GM19193 (cell line): ENCODE results near the gene KPNA4.
A peak's percentile ranks its signal among the peaks of the same experiment; 100 is the strongest.

Experiments
- POLR2A ChIP-seq: IDR thresholded peaks from 4 replicates; pipeline ENCODE4 v1.6.1; 2011; ENCODE audit not compliant: insufficient read depth, insufficient read length; ENCODE audit errors: extremely low read depth

KPNA4 gene, protein sequence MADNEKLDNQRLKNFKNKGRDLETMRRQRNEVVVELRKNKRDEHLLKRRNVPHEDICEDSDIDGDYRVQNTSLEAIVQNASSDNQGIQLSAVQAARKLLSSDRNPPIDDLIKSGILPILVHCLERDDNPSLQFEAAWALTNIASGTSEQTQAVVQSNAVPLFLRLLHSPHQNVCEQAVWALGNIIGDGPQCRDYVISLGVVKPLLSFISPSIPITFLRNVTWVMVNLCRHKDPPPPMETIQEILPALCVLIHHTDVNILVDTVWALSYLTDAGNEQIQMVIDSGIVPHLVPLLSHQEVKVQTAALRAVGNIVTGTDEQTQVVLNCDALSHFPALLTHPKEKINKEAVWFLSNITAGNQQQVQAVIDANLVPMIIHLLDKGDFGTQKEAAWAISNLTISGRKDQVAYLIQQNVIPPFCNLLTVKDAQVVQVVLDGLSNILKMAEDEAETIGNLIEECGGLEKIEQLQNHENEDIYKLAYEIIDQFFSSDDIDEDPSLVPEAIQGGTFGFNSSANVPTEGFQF

DNA sequence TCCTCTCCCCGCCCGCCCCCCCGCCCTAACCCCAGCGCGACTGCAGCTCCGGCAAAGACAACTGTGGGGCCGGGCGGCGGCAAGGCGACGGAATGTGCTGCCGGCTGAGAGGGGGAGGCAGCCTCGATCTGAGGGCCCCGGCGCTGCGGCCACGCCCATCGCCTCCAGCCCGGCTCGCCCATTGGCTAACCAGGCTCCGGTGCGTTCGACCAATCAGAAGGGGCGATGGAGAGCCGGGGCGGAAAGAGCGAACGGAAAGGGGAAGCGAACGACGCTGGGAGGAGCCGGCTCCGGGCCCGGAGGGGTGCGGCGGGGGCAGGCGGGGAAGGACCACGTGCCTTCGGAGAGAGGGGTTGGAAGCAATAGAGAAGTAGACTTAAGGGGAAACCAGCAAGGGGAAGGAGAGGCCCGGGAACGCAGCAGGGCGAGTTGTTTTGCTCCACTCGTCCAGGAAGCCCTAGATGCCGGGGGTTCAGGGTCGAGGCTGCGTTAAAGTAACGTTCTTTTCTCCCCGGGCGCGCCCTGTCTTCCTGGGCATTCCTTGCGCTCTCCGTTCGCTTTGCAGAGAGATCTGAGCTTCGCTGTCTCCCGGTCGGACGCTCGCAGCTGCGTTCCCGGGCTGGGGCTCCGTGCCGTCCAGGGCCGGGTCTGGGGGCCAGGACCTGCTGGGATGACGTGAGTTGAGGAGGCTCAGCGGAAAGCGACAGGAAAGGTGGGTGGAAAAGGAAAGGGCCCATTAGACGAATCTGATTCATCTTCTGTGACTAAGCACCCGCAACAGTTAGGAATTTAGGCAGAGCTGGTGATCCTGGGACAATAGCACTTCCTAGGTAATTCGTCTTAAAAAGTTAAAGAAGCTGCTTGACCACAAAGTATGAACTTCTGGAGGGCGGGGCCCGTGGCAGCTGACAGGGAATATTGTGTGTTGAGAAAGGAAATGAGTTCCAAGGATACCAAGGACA is at the start of gene KPNA4:
KPNA4 (minus strand) TSS at position 130 of the 962 bp plus-strand sequence. CDS start 289 bp downstream, outside the sequence.
- TF ChIP-seq POLR2A = peak; percentile 86

DNA sequence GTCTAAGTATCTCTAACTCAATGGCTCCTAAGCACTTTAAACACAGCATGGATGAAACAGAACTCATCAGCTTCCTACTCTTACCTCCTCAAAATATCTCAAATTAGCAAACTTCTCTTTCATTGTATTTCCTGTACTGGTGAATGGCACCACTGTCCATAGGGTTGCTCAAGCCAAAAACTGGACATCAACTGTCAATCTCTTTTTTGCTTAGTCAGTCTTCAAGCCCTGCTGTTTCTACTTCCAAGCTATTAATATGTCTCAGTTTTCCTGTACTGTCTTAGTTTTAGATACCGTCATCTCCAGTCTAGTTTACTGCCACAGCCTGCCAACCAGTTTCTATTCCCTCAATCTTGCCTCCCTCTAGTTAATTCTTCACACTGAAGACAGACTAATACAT is 48.3 kb upstream of the KPNA4 start:
- no peak for TF ChIP-seq POLR2A

DNA sequence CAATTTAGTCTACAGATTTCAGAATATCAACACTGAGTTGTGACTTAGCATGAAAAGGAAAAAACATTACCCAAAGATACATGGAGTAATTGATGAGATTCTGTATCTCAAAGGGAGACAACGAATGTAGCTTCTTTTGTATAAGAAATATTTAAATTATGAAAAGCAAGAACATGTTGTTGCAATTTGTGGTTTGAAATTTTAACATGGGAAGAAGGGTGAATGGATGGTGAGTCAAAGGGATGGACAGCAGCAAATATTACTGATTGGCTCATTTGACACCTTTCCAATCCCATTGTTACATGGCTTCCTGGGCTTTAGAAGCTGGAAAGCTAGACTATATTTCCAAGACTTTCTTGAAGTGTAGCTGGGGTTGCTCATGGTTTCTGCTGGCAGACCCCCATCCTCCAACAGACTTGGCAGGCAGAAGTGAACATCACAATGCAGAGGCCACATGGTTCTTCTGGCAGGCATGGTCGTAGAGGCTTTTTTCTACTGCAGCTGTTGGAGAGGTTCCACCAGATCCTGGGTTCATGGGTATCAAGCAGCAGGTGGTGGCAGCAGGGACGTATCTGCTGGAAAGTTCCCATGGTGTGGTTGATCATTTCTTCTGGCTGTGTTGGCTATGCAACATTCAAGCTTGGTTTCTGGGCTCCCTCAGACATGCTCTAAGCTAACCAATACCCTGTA is 47.2 kb upstream of the KPNA4 start:
- TF ChIP-seq POLR2A = no peak

DNA sequence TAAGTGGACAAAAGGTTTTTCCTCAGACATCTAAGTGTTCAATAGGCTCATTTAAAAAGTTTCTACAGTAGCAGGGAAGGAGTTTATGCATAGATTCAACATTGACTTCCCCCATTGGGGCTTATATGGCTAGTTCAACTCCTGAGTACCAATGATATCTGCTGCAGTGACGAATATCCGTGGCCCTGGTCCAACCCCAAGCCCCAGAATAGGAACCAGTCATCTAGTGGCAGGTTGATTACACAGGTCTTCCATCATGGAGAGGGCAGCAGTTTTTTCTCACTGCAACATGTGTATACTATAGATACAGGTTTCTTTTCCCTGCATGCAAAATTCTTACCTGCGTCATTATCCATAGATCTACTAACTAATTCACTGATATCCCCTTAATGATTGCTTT is 45.8 kb upstream of the KPNA4 start:
- no peak for TF ChIP-seq POLR2A

DNA sequence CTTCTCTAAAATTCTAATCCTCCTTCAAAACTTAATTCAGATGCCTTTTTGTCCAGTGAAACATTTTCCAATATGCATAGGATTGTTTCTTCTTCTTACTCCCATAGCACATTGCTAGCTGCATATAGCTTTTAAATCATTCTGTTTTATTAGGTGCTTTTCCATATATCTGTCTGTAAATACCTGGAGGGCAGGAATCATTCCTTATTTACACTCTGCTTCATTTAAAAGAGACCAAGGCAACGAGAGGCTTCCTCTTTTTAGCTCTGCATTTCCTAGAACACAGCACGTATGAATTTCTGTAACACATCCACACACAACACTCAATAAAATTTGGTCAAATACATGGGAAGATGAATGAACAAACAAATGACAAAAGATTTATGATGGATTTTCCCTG is 43.5 kb upstream of the KPNA4 start:
- no peak for TF ChIP-seq POLR2A

DNA sequence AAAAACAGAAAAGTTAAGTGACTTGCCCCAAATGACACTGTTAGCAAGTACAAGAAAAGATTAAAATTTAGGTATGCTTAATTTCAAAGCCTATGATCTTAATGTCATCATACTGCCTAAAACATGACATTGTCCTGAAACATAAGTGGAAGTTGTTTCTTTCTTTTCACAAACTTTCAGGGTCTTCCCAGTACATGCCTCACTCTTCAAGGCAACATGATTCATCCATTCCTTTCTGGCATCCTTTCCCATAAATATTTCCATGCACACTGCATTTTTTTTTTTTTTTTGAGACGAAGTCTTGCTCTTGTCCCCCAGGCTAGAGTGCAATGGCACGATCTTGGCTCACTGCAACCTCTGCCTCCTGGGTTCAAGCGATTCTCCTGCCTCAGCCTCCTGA is 42.5 kb upstream of the KPNA4 start:
- no peak for TF ChIP-seq POLR2A

DNA sequence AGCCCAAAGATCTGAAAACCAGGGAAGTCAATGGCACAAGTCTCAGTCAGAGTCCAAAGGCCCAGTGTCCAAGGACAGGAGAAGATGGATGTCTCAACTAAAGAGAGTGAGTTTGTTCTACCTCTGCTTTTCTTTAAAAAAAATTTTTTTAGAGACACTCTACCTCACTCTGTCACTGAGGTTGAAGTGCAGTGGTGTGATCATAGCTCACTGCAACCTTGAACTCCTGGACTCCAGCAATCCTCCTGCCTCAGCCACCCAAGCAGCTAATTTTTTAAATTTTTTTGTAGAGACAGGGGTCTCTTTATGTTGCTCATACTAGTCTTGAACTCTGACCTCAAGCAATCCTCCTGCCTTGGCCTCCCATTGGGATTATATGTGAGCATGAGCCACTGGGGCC is 39.9 kb upstream of the KPNA4 start:
- TF ChIP-seq POLR2A = no peak

DNA sequence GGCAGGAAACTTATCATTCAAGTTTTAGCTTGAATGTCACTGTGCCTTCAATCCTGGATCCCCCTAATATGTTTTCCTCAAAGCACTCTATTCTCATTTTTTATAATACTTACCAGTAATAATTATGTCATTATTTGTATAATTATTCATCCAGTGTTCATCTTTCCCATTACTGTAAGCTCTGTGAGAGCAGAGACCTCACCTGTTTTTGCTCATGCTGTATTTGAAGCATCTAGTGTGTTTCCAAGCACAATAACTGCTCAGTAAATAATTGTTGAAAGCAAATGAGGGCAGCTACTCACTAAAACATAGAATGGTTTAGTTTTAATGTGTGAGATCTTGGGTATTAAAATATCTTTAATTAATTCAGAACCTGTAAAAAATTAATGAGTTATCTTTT is 36.9 kb upstream of the KPNA4 start:
- TF ChIP-seq POLR2A = no peak

DNA sequence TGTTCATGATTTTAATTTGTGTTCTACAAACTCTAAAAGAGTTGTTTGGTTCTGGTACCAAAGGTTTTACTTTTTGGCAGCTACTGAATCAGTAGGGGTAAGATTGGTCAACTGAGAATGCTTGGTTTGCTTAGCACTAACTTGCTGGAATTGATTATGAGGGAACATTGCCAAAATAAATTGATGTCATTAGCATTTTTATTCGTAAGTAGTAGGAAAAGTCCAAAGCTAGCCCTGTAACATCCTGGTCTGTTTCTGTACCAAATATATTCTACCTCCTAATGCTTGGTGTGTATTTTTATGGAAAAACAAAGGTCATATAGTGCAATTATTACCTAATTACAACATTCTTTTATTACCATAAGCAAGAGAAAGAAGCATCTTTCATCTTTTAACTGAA is 35.9 kb upstream of the KPNA4 start:
- no peak for TF ChIP-seq POLR2A

DNA sequence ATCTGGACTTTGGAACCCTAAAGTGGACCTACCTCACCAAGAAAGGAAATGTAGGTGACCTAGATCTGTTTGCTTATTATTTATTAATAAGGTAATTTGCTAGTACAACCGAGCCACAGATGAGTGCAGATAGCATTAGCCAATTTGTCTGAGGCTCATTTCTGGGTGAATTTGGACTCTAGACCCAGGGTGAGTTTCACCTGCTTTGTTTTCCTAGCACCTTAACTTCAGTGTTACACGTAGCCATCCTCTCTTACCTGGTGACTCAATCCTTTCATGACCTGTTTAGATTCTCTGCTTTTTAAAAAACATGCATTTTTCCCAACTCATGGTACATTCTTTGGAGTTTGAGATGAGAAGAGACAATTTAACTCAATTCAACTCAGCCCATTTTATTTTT is 33.5 kb upstream of the KPNA4 start:
- no peak for TF ChIP-seq POLR2A

DNA sequence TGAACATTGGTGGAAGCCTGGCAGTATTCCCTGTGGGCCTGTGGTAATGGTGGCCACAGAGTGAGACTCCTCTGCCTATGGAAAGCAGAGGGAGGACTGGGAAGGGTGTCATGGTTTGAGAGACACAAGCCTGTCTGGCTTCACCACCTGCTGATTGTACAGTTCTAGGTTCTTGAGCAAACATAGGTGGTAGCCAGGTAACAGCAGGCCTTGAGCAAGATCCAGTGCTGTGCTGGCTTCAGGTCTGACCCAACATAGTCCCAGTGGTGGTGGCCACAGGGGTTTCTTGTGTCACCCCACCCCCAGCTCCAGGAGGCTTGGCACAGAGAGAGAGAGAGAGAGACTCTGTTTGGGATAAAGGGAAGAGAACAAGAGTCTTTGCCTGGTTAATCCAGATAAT is 22.7 kb upstream of the KPNA4 start:
- TF ChIP-seq POLR2A = no peak

DNA sequence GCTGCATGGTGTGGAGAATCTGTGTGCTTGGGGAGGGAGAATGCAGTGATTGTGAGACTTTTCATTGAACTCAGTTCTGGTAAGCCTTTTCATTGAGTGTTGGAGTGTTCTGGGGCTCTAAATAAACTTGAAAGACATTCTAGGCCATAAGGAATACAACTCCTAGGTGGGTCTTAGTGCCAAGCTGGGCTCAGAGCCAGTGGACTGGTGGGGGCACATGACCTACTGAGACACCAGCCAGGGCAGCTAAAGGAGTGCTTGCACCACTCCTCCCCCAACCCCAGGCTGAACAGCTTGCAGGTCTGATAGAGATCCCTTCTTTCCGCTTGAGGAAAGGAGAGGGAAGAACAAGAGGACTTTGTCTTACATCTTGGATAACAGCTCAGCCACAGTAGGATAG is 21.7 kb upstream of the KPNA4 start:
- no peak for TF ChIP-seq POLR2A

DNA sequence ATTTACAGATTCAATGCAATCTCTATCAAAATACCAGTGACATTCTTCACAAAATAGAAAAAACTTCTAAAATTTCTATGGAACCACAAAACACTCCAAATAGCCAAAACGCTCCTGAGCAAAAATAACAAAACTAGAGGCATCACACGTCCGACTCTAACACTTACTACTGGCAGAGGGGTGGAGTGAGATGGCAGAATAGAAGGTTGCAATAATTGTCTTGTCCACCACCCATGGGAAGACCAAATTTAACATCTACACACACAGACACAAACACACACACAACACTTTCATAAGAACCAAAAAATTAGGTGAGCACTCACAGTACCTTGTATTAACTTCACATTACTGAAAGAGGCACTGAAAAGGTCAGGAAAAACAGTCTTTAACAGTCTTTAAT is 21.3 kb upstream of the KPNA4 start:
- no peak for TF ChIP-seq POLR2A

DNA sequence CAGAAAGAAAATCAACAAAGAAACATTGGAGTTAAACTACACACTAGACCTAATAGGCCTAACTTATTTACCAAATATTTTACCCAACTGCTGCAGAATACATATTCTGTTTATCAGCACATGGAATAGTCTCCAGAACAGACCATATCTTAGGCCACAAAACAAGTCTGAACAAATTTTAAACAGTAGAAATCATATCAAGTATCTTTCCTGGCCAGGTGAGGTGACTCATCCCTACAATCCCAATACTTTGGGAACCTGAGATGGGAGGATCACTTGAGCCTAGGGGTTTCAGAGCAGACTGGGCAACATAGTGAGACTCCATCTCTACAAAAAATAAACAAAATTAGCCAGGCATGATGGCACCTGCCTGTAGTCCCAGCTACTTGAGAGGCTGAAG is 18.1 kb upstream of the KPNA4 start:
- TF ChIP-seq POLR2A = no peak

DNA sequence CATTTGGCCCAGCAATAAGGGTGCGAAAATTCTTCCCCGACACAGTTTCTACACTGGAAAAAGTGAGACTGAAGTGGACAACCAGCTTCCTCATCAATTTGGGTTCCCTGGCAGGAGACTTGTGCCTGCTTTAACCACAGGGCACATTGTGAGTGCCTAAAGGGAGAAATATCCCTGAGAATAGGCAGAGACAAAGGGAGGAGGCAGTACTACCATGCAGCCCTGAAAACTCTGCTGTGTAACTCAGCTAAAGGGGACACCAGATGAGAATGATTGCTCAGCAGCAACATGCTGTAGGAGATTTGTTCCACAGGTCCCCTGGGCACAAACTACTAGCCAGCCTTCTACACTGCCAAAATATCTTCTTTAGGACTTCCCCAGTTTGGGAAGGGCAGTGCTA is 15.6 kb upstream of the KPNA4 start:
- no peak for TF ChIP-seq POLR2A

DNA sequence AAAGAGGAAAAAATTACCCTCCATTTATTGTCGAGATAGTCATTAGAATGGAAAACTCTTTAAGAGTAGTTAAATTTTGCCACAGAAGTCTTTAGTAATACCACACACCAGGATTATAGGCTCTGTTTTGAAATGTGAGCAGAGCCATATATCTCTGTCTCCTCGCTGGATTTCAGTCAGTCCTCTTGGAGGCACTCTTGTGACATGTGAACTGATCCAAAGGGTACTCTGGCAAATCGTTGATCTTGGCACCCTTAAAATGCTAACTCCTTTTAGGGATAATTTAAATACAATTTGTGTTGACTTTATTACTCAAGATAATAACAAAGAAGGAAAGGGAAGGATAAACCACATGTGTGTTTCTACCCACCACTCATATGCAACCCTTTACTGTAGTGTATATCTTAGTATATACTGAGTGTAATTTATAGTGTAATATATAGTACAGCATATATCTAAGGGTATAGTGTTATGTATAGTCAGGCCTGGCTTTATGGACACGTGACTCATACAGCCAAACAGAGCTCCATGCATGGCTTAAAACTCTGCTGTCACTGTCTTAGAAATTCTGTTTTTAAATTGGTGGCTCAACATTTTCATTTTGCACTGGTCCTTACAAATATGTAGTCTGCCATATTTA is 12.3 kb upstream of the KPNA4 start:
- TF ChIP-seq POLR2A = no peak
